SK-N-DZ (cell line): ENCODE measurements around the gene AP3S2.
"Not testable (repeated sequence)": the region's sequence is repeated elsewhere in the genome, so short reads cannot be mapped to it uniquely, and the experiment has no call there.

Experiments
- DNase-seq: peaks from one replicate; pipeline ENCODE4 v3.0.0-alpha.2; 2015; ENCODE audit warnings: low spot score

AP3S2 gene

GRCh38 chr15:89864958-89865739 is 28.6 kb downstream of the AP3S2 start:
- no peak for DNase-seq

GRCh38 chr15:89863918-89864317 is 29.9 kb downstream of the AP3S2 start:
- no peak for DNase-seq

- no peak for DNase-seq
Observed at GRCh38 chr15:89860891-89861290, 32.9 kb downstream of the AP3S2 start.

- DNase-seq: no peak
Observed at GRCh38 chr15:89860431-89860830, 33.4 kb downstream of the AP3S2 start.

GRCh38 chr15:89858661-89859458 is 34.9 kb downstream of the AP3S2 start:
- no peak for DNase-seq

GRCh38 chr15:89857673-89858072 is 36.1 kb downstream of the AP3S2 start:
- no peak for DNase-seq

- DNase-seq: no peak
Observed at GRCh38 chr15:89855948-89856347, 37.8 kb downstream of the AP3S2 start.

GRCh38 chr15:89854863-89855262 is 38.9 kb downstream of the AP3S2 start:
- not testable (repeated sequence) for DNase-seq

- DNase-seq: no peak
Observed at GRCh38 chr15:89852342-89852995, 41.3 kb downstream of the AP3S2 start.

- DNase-seq: no peak
Observed at GRCh38 chr15:89851673-89852341, 42.0 kb downstream of the AP3S2 start.

- no peak for DNase-seq
Observed at GRCh38 chr15:89848970-89849292, 44.9 kb downstream of the AP3S2 start.

- no peak for DNase-seq
Observed at GRCh38 chr15:89847101-89847500, 46.7 kb downstream of the AP3S2 start.

- no peak for DNase-seq
Observed at GRCh38 chr15:89845305-89845893, 48.4 kb downstream of the AP3S2 start.

- no peak for DNase-seq
Observed at GRCh38 chr15:89841962-89842361, 51.8 kb downstream of the AP3S2 start.

- DNase-seq: no peak
Observed at GRCh38 chr15:89841306-89841705, 52.5 kb downstream of the AP3S2 start.

GRCh38 chr15:89839167-89839810 is 54.5 kb downstream of the AP3S2 start:
- no peak for DNase-seq

- DNase-seq: no peak
Observed at GRCh38 chr15:89837830-89838178, 56.0 kb downstream of the AP3S2 start.

GRCh38 chr15:89837134-89837829 is 56.5 kb downstream of the AP3S2 start:
- no peak for DNase-seq

- no peak for DNase-seq
Observed at GRCh38 chr15:89836267-89837133, 57.3 kb downstream of the AP3S2 start.

- no peak for DNase-seq
Observed at GRCh38 chr15:89835176-89835564, 58.6 kb downstream of the AP3S2 start.
